Epithelial cell of esophagus (primary cell): ENCODE results near the gene PNMA8B.
A peak's percentile ranks its signal among the peaks of the same experiment; 100 is the strongest.

Experiments used
- DNase-seq: peaks from one replicate; pipeline ENCODE4 v3.0.0; 2010; ENCODE audit warnings: low read depth
- H3K4me3 ChIP-seq: 2 replicates; pipeline ENCODE4 v1.5.1; 2011; ENCODE audit warnings: mild to moderate bottlenecking, low read length, control low read depth
- TF ChIP-seq, protein P1 (sequence below): IDR thresholded peaks from 2 replicates; pipeline ENCODE4 v1.5.1; 2011; ENCODE audit warnings: low read depth, mild to moderate bottlenecking, low read length, control low read depth, inconsistent platforms; ENCODE audit not compliant: insufficient read depth; ENCODE audit errors: missing control alignments

PNMA8B gene

DNA sequence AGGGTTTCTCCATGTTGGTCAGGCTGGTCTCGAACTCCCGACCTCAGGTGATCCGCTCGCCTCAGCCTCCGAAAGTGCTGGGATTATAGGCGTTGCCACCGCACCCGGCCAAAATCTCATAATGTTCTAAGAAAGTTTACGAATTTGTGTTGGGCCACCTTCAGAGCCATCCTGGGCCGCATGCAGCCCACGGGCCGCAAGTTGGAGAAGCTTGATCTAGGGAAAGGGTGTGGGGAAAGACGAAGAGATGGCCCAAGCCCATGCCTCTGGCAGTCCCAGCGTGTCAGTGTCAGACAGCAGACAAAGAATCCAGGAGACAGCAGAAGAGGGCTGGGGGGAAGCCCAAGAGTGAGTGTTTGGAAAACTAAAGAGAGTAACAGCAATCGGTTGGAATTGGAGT is 49.6 kb downstream of the PNMA8B start:
- H3K4me3 ChIP-seq = no peak overlapping the region
- DNase-seq = no peak
- TF ChIP-seq, protein P1, sequence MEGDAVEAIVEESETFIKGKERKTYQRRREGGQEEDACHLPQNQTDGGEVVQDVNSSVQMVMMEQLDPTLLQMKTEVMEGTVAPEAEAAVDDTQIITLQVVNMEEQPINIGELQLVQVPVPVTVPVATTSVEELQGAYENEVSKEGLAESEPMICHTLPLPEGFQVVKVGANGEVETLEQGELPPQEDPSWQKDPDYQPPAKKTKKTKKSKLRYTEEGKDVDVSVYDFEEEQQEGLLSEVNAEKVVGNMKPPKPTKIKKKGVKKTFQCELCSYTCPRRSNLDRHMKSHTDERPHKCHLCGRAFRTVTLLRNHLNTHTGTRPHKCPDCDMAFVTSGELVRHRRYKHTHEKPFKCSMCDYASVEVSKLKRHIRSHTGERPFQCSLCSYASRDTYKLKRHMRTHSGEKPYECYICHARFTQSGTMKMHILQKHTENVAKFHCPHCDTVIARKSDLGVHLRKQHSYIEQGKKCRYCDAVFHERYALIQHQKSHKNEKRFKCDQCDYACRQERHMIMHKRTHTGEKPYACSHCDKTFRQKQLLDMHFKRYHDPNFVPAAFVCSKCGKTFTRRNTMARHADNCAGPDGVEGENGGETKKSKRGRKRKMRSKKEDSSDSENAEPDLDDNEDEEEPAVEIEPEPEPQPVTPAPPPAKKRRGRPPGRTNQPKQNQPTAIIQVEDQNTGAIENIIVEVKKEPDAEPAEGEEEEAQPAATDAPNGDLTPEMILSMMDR = no peak

DNA sequence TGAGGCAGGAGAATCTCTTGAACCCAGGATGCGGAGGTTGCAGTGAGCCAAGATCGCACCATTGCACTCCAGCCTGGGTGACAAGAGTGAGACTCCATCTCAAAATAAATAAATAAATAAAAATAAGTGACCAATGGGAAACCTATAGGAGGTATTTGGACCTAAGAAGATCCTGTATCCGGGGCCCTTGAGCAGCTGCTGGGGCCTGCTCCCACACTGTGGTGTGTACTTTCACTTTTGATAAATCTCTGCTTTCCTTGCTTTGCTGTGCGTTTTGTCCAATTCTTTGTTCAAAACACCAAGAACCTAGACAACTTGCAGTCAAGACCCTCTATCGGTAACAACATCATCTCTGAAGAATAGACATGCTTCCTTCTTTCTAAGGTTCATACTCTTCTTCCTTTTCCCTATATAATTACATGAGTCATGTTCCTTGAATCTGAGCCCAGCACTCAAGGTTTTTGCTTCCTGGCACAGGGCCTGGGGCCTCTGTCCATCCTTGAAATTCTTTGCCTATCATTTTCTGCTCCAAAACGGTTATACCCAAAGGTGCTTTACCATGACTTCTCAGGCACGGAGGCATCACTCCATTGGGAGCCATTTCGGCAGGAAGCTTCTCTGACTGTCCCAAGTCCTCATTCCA is 52.7 kb downstream of the PNMA8B start:
- TF ChIP-seq, protein P1 = no peak
- no peak overlapping the region for H3K4me3 ChIP-seq

DNA sequence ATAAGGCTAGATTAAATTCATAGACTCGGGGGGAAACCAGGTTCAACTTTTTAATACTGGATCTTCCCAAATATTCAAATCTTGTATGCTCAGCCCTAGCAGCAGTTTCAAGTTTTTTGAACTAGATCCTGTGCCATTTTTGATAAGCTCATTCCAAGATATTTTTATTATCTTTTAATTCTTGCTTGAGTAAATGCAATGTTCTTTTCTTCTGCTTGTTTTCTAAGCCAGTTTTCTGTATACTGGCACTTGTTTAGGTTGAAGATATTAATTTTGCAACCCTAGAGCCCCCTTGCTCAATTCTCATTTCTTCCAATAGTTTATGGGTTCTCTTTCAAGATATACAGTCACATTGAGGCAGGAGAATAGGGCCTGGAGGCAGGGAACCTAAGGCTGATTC is 53.8 kb downstream of the PNMA8B start:
- H3K4me3 ChIP-seq = no peak overlapping the region
- TF ChIP-seq, protein P1 = no peak
- no peak for DNase-seq

More for the DNA sequence above, 52.7 kb downstream of the PNMA8B start:
- peak; percentile 70 for DNase-seq
